ENCODE data around the gene LONRF3.

Gene LONRF3

DNA sequence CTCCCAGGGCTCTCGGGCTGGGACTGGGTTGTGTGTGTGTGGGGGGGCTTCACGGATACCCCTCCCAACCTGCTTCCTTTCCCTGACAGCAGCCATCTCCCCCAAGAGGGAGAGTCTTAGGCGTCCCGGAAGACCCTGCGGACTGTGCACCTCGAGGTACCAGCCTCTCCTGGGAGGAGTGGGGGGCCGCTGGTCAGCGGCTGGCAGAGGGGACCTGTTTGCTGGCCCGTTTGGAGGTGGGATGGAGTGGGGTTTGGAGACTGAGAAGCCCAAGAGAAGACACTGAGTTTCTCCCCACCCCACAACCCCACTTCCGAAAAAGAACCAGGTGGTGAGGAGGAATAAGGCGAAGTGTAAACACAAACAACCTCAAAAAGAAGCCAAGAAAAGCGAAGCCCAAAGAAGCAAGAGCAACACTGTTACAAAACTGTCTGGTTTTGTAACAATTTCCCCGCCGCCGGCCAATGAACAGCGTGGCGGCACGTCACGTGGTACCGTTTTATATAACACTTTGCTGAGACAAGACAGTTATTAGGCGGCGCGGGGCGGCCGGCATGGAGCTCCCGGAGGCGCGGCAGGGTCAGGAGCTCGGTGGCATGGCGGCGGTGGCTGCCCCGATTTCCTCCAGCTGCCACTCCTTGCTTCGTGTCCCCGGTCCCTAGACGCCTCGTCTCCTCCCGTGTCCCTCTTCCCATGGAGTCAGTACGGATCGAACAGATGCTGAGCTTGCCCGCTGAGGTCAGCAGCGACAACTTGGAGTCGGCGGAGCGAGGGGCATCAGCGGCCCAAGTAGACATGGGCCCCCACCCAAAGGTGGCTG lies at the start of gene LONRF3:
Gene LONRF3, plus strand, starts transcription at position 531 of the 820 bp plus-strand sequence. Its CDS starts 163 bp downstream, at position 694.
- ATAC-seq, result peak; percentile 52 to 57

DNA sequence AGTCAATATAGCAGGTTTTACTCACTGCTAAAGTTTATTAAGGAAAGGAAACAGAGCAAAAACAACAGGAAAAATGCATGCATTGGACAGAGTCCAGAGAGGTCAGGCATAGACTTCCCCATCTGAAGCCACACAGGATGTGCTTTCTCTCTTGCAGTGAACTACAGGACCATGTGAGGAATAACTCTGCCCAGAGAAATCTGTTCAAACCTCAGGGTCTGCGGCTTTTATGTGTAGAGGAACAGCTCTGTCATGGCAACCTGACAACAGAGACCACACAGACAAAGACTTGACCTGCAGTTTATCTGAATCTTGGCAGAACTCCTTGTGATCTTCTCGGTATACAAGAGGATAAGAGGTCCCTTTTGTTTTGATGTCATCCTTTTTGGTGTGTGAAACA lies 46.3 kb upstream of the LONRF3 start:
- no peak for ATAC-seq

DNA sequence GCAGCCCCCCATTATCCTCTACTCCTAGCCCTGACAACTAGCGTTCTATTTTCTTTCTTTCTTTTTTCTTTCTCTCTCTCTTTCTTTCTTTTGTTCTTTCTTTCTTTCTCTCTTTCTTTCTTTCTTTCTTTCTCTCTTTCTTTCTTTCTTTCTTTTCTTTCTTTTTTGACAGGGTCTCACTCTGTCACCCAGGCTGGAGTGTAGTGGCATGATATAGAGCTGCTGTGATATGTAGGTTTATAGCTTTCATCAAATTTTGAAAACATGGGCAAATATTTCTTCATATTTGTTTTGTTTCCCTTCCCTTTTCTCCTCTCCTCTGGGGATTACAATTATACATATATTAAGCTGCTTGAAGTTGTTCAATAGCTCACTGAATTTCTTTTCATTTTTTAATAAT lies 39.1 kb upstream of the LONRF3 start:
- no peak for ATAC-seq

DNA sequence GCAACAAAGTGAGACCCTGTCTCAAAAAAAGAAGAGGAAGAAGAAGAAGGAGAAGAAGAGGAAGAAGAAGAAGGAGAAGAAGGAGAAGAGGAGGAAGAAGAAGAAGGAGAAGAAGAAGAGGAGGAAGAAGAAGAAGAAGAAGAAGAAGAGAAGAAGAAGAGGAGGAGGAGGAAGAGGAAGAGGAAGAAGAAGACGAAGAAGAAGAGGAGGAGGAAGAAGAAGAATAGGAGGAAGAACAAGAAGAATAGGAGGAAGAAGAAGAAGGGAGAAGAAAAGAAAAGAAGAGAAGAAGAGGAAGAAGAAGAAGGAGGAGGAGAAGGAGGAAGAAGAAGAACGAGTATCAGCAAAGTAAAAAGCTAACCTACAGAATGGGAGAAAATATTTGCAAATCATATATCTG lies 33.3 kb upstream of the LONRF3 start:
- ATAC-seq, result no peak

- no peak for ATAC-seq
Observed at GRCh38 chrX:118943102-118943501, 31.3 kb upstream of the LONRF3 start.

- ATAC-seq, result no peak
Observed at GRCh38 chrX:118945921-118946320, 28.5 kb upstream of the LONRF3 start.

- no peak for ATAC-seq
Observed at GRCh38 chrX:118948270-118948669, 26.1 kb upstream of the LONRF3 start.

- no peak for ATAC-seq
Observed at GRCh38 chrX:118961866-118962560, 12.4 kb upstream of the LONRF3 start.

- ATAC-seq, result no peak
Observed at GRCh38 chrX:118963159-118963558, 11.3 kb upstream of the LONRF3 start.

DNA sequence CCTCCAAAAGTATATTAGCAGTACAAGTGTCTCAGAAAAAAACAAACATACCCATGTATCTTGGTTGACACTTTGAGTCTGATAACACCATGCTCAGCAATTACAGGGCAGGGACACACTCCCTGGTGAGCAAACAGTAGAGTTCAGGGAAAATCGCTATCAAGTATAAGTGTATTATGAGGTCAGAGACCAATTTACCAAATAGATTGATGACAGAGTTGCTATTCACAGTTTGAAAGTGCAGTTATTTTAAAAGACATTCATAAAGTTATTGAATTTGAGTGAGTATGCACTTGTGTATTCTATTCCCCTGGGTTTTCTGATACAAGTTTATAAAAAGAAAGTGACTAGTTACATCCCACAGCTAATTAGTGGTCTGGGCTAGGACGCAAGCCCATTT lies 10.2 kb upstream of the LONRF3 start:
- ATAC-seq, result no peak

DNA sequence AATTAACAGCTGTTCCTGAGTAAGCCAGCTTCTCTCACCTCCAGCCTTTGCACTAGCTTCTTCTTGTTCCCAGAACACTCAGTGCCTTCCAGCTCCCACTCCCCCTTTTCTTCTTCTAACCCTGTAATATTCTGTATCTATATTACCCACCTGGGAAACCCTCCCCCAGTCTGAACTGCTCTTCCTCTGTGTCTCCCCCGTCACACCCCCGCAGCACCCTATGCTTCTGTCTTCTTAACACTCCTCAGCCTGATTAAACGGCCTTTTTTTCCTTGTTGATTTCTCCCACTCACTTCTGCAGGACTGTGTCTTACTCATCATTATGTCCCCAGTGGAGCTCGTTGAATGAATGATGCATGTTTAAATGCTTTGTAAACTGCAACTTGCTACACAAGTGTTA lies 9.0 kb upstream of the LONRF3 start:
- ATAC-seq, result no peak

DNA sequence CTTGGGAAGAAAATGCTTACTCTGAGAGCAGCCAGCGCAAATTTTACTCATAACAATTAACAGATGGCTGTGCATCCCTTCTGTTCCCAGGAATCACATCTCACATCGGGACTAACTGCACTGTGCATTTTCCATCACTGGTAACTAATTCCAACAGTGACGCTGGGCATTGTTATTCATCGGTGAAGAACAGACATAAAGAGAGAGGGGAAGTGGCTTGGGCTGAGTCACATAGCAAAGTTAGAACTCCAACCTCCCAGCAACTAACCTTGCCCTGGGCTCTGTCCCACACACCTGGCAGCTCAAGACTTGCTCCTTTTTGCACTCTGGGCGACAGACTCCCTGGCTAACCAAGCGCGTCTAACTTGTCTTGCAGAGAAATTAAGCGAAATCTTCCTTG lies 6.4 kb upstream of the LONRF3 start:
- ATAC-seq, result no peak

DNA sequence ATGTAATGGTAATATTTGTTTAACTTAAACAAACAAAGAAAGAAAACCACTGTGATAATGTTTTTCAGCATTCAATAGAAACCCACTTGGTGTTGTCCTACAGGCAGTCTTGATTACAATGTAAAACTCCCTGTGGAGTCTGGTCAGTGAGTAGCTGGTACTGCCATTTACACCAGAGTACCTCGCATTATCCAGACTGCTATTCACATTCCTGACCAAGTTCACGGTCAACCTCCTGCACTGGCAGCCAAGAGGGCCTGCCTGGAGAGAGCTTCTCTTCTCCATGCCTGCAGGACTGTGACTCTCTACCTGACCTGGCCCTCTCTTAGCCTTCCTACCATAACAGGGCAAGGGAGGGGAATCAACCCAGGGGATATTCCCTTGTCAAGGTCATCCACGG lies 2.9 kb upstream of the LONRF3 start:
- no peak for ATAC-seq

GRCh38 chrX:118973389-118974087 lies 880 bp upstream of the LONRF3 start:
- ATAC-seq, result no peak

DNA sequence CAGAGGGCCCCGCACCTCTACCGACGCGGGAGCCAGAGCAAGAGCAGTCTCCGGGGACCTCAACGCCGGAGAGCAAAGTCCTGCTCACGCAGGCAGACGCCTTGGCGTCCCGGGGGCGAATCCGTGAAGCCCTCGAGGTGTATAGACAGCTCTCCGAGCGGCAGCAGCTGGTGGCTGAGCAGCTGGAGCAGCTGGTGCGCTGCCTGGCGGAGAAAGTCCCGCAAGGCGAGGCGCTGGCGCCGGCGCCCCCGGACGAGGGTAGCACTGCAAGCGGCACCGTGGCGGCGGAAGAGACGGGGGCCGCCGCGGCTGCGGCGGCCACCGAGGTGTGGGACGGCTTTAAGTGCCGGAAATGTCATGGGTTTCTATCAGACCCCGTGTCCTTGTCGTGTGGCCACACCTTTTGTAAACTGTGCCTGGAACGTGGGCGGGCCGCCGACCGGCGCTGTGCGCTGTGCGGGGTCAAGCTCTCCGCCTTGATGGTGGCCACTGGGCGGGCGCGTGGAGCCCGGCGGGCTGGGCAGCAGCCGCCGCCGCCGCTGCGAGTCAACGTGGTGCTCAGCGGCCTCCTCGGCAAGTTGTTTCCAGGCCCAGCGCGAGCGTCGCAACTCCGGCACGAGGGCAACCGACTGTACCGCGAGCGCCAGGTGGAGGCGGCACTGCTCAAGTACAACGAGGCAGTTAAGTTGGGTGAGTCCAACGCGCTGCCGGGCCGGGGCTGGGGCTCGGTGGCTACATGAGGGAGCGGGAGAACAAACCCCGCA lies 672 bp downstream of the LONRF3 start:
- ATAC-seq, result peak; percentile 42 to 44

DNA sequence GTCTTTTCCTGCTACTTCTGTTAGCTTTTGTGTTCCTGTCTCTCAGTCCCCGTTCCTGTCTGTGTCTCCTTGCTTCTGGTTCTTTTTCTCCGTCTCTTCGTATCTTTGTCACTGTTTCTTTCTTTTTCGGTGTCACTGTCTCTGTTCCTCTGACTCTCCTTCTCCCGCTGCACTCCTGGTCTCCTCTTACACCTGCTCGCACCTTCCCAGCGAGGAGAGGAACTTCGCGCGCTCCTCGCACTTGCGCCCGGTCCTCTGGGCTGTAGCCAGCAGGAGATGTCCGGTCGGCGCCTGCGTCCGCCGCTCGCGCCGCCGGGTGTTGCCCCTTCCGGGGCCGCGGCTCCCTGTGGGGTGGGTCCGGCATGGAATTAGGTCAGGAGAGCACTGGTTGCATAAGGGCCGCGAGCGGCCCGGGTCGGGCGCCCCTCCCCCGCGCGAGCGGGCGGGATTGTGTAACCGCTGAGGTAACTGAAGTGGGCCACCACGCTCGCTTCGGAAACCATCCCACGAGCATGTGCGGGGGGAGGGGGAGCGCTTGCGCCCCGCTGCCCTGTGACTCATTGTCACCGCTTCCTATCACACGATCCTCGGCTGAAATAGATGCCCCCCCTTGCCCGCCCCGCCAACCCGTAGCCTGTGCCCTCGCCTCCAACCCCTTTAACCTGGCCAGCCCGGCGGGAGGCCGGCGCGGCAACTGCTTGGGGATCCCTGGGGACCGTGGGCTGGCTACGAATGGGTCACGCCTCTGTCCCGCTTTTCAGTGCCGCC lies 1.6 kb downstream of the LONRF3 start:
- ATAC-seq, result peak; percentile 53 to 61

- no peak for ATAC-seq
Observed at GRCh38 chrX:118976599-118977340, 2.4 kb downstream of the LONRF3 start.

GRCh38 chrX:118977424-118977823 lies 3.0 kb downstream of the LONRF3 start:
- no peak for ATAC-seq

DNA sequence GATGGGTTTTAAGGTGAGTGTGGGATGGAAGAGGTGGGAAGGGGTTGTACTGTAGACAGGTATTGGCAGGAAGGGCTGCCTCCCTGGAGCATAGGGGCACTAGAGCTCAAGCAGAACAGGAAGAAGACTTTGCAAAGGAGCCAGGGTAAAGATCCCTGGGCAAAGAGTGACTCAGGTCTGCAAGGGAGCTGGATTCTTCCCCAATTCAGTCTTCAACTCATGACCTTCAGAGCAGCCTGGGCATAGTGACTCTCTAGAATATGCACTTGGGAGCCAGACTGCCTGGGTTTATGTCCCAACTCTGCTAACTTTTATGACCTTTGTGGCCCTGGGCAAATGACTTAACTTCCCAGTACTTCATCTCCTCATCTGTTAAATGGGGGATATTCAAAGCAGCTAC lies 4.0 kb downstream of the LONRF3 start:
- ATAC-seq, result no peak

DNA sequence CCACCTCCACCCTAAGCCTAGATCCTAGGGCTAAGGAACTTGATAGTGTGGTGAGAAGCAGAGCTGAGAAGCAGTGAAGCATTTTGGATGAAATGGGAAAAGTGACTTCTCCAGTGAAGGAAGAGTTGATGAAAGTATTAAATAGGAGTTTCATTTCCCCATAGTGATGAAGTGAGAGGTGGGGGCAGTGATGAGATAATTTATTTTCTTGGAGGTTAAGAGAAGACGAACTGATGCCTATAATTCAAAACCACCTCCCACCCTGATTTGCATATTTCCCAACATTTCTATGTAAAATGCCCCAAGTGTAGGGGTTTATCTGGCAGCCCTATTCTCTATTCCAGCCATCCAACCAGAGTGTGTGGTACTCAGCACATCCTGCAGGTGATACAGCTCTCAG lies 6.3 kb downstream of the LONRF3 start:
- ATAC-seq, result no peak

DNA sequence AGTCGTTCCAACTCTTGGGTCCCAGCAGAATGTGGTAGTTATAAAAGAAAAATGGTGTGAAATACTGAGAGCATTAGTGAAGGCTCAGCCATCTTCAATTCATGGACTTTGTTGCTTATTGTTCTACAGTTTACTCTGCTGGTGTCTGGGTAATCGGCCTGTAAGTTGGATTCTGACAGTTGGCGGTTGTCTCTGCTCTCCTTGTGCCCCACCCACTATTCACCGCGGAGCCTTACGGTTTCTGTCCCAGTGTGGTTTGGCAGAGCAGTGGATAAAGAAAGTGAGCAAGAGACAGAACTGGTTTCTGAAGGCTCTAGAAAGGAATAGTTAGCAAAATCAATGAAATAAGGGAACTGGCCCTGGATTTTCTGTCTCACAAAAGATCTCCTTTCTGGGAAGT lies 9.1 kb downstream of the LONRF3 start:
- no peak for ATAC-seq

Data from activated CD4-positive, CD25-positive, alpha-beta regulatory T cell treated with anti-CD3 and anti-CD28 coated beads, Interleukin-2, amount 50 U/mL, for 24 hours (primary cell).